Liver (tissue), 9 donors: ENCODE measurements around the gene AKT2. TPM values are rescaled to one million over a fixed set of nuclear protein-coding genes. Genes with fewer than 3 reads are reported as not detected.

ENCODE experiments used
- DNase-seq: peaks from one replicate; pipeline ENCODE4 v3.0.0-alpha.2; 2017; ENCODE audit warnings: low spot score
- H3K27ac ChIP-seq, 2 donors: one replicate each; pipeline ENCODE4 v1.7.0; 2013; ENCODE audit warnings: inconsistent platforms in 2 of 2, low read length in 2 of 2, control low read depth in 1 of 2, low read depth in 1 of 2, mild to moderate bottlenecking in 1 of 2
- H3K27me3 ChIP-seq, 4 donors: one replicate each; pipeline versions ENCODE4 v1.6.1 to v1.7.0; 2013; ENCODE audit warnings: low read length in 3 of 4, inconsistent platforms in 1 of 4, mild to moderate bottlenecking in 1 of 4, moderate library complexity in 1 of 4; ENCODE audit not compliant: control insufficient read depth in 4 of 4, insufficient read depth in 4 of 4
- H3K36me3 ChIP-seq, 4 donors: one replicate each; pipeline versions ENCODE4 v1.6.1 to v1.7.0; 2013; ENCODE audit warnings: low read length in 3 of 4, mild to moderate bottlenecking in 3 of 4, low read depth in 1 of 4, moderate library complexity in 1 of 4; ENCODE audit not compliant: control insufficient read depth in 4 of 4, insufficient read depth in 3 of 4
- H3K4me1 ChIP-seq, 4 donors: one replicate each; pipeline versions ENCODE4 v1.6.1 to v1.7.0; 2013; ENCODE audit warnings: low read length in 3 of 4, mild to moderate bottlenecking in 3 of 4, moderate library complexity in 1 of 4; ENCODE audit not compliant: control insufficient read depth in 4 of 4, insufficient read depth in 4 of 4
- H3K4me3 ChIP-seq, 3 donors: one replicate each; pipeline versions ENCODE4 v1.6.1 to v1.7.0; 2013; ENCODE audit warnings: low read length in 3 of 3, control low read depth in 1 of 3, low read depth in 1 of 3, mild to moderate bottlenecking in 1 of 3
- H3K9ac ChIP-seq, 2 donors: one replicate each; pipeline ENCODE4 v1.7.0; 2013; ENCODE audit warnings: low read length in 2 of 2, mild to moderate bottlenecking in 2 of 2, moderate library complexity in 2 of 2, control low read depth in 1 of 2, low read depth in 1 of 2
- H3K9me3 ChIP-seq, 4 donors: one replicate each; pipeline versions ENCODE4 v1.6.1 to v1.7.0; 2013; ENCODE audit warnings: low read length in 3 of 4; ENCODE audit not compliant: control insufficient read depth in 4 of 4
- FOXA1 ChIP-seq: IDR thresholded peaks from 2 replicates; pipeline ENCODE4 v1.6.1; 2016; ENCODE audit warnings: antibody characterized with exemption
- FOXA2 ChIP-seq: IDR thresholded peaks from 2 replicates; pipeline ENCODE4 v1.6.1; 2016; ENCODE audit warnings: antibody characterized with exemption
- GABPA ChIP-seq, 2 donors: IDR thresholded peaks in 1 of 2; conservative IDR thresholded peaks in 1 of 2; 2 replicates each; pipeline ENCODE4 v1.6.1; 2016; ENCODE audit warnings: antibody characterized with exemption in 2 of 2, mild to moderate bottlenecking in 1 of 2, moderate library complexity in 1 of 2
- HNF4G ChIP-seq: IDR thresholded peaks from 2 replicates; pipeline ENCODE4 v1.6.1; 2016; ENCODE audit warnings: antibody characterized with exemption
- JUND ChIP-seq, 2 donors: IDR thresholded peaks; 2 replicates each; pipeline ENCODE4 v1.6.1; 2016; ENCODE audit warnings: antibody characterized with exemption in 2 of 2
- NR2F2 ChIP-seq: IDR thresholded peaks from 2 replicates; pipeline ENCODE4 v1.6.1; 2016; ENCODE audit warnings: antibody characterized with exemption
- RAD21 ChIP-seq, 2 donors: IDR thresholded peaks; 2 replicates each; pipeline ENCODE4 v1.6.1; 2016; ENCODE audit warnings: antibody characterized with exemption in 2 of 2, mild to moderate bottlenecking in 2 of 2
- RXRA ChIP-seq, 2 donors: IDR thresholded peaks; 2 replicates each; pipeline ENCODE4 v1.6.1; 2017 to 2018; ENCODE audit warnings: antibody characterized with exemption in 2 of 2, mild to moderate bottlenecking in 1 of 2
- SP1 ChIP-seq: IDR thresholded peaks from 2 replicates; pipeline ENCODE4 v1.6.1; 2018; ENCODE audit warnings: antibody characterized with exemption, mild to moderate bottlenecking
- TAF1 ChIP-seq: conservative IDR thresholded peaks from 2 replicates; pipeline ENCODE4 v1.6.1; 2016; ENCODE audit warnings: antibody characterized with exemption, mild to moderate bottlenecking
- YY1 ChIP-seq: IDR thresholded peaks from 2 replicates; pipeline ENCODE4 v1.6.1; 2016; ENCODE audit warnings: antibody characterized with exemption, mild to moderate bottlenecking
- WGBS: extraction: QIAGEN DNeasy Blood & Tissue Kit; methylation state at CpG from one replicate; pipeline ENCODE4 v1.1.7; 2013; 5-methylcytosine and 5-hydroxymethylcytosine counted together
- polyA plus RNA-seq, 2 donors: library from polyadenylated mRNA; stranded (reverse) in 1 of 2; unstranded in 1 of 2; fragments of 200-250 nt in 1 of 2; fragments of >200 nt in 1 of 2; fragmentation: Nextera tagmentation in 1 of 2; extraction: Ambion mirVana in 1 of 2; gene quantifications; one replicate each; pipeline versions ENCODE4 v1.2.1 to v1.2.3, GENCODE V29; 2013 to 2015
- total RNA-seq, 2 donors: library from RNA; depleted of rRNA; stranded (reverse); fragments of >200 nt; gene quantifications; one replicate each; pipeline ENCODE4 v1.2.3, GENCODE V29; 2014
- TF ChIP-seq, protein P1 (sequence below): fragments of 150-350 bp; IDR thresholded peaks from 2 replicates; pipeline ENCODE4 v1.5.1; 2017; ENCODE audit warnings: improper control_type of control experiment, low read depth, low read length; ENCODE audit not compliant: missing input control
- TF ChIP-seq, protein P2 (sequence below): IDR thresholded peaks from 2 replicates; pipeline ENCODE4 v1.6.1; 2016; ENCODE audit warnings: antibody characterized with exemption
- TF ChIP-seq, protein P3 (sequence below): IDR thresholded peaks from 2 replicates; pipeline ENCODE4 v1.6.1; 2016; ENCODE audit warnings: antibody characterized with exemption, mild to moderate bottlenecking
- TF ChIP-seq, protein P4 (sequence below): IDR thresholded peaks from 2 replicates; pipeline ENCODE4 v1.6.1; 2016; ENCODE audit warnings: antibody characterized with exemption
- donor health status: healthy.
- donor health status: healthy.
- donor health status: healthy.
- donor health status: healthy.
- donor health status: healthy.

Gene AKT2
- total and polyA plus RNA-seq, 4 donors: 23.2 to 110 (median 60.4) TPM

DNA sequence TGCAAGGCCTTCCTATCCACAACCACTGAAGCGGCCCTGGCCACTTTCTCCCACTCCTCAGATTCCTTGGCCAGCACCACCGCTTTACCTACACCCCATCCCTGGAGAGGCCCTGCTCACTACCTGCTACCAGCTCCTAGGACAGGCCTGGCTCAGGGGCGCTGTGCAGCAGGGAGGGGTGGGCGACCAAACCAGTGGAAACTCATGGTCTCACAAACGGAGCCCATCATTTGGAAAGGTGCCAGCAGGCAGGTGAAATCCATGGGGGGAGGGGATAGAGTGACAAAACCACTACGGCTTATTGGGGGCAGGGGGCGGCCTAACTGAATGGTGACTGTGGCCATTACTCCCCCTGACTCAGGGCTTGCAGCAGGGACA lies 35.4 kb upstream of the AKT2 start:
- no peak overlapping the region for H3K27ac ChIP-seq
- H3K36me3 ChIP-seq: peaks cover 6 to 41% (median 22%) of the 10 kb centered on the region in 4 donors
- 89% methylated on average over 7 of the region's 7 CpGs for WGBS
- no peak for TF ChIP-seq FOXA2
- TF ChIP-seq YY1: no peak
- TF ChIP-seq, protein P1, sequence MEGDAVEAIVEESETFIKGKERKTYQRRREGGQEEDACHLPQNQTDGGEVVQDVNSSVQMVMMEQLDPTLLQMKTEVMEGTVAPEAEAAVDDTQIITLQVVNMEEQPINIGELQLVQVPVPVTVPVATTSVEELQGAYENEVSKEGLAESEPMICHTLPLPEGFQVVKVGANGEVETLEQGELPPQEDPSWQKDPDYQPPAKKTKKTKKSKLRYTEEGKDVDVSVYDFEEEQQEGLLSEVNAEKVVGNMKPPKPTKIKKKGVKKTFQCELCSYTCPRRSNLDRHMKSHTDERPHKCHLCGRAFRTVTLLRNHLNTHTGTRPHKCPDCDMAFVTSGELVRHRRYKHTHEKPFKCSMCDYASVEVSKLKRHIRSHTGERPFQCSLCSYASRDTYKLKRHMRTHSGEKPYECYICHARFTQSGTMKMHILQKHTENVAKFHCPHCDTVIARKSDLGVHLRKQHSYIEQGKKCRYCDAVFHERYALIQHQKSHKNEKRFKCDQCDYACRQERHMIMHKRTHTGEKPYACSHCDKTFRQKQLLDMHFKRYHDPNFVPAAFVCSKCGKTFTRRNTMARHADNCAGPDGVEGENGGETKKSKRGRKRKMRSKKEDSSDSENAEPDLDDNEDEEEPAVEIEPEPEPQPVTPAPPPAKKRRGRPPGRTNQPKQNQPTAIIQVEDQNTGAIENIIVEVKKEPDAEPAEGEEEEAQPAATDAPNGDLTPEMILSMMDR: no peak
- TF ChIP-seq RAD21 (IDR thresholded peaks at IDR 0.05): no peak
- no peak for TF ChIP-seq GABPA (IDR thresholded peaks at IDR 0.05 in 1 of 2, conservative IDR thresholded peaks at IDR 0.05 in 1 of 2)
- no peak for DNase-seq
- H3K4me1 ChIP-seq: no peaks in the 10 kb centered on the region
- H3K9ac ChIP-seq: no peak overlapping the region
- H3K4me3 ChIP-seq: no peak overlapping the region
- H3K27me3 ChIP-seq: no peaks in the 10 kb centered on the region
- no peaks in the 10 kb centered on the region for H3K9me3 ChIP-seq

DNA sequence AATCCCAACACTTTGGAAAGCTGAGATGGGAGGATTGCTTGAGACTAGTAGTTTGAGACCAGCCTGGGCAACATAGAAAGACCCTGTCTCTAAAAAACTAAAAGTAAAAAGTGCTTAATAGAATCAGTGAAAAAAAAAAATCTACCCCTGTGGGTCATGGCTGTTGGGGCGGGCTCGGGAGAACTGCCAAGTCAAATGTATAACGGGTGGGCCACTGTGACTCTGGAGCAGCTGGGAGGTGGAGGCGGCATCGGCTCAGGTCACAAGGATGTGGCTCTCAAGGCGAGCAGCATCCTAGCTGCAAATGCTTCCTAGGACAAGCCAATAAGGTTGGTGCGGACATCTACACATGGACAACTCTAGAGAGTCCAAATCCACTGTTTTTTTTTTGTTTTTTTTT lies 32.2 kb upstream of the AKT2 start:
- H3K4me1 ChIP-seq: no peaks in the 10 kb centered on the region
- DNase-seq: no peak
- no peaks in the 10 kb centered on the region for H3K9me3 ChIP-seq
- no peak overlapping the region for H3K9ac ChIP-seq
- peaks cover 3 to 18% (median 5%) of the 10 kb centered on the region in 4 donors for H3K36me3 ChIP-seq
- no peaks in the 10 kb centered on the region for H3K27me3 ChIP-seq
- H3K27ac ChIP-seq: no peak overlapping the region
- H3K4me3 ChIP-seq: no peak overlapping the region
- TF ChIP-seq RXRA (IDR thresholded peaks at IDR 0.05) (no peak), SP1 (no peak), FOXA2 (no peak), FOXA1 (no peak), NR2F2 (no peak), JUND (IDR thresholded peaks at IDR 0.05) (no peak), HNF4G (no peak), TAF1 (no peak)
- TF ChIP-seq, protein P1: no peak
- TF ChIP-seq, protein P2, sequence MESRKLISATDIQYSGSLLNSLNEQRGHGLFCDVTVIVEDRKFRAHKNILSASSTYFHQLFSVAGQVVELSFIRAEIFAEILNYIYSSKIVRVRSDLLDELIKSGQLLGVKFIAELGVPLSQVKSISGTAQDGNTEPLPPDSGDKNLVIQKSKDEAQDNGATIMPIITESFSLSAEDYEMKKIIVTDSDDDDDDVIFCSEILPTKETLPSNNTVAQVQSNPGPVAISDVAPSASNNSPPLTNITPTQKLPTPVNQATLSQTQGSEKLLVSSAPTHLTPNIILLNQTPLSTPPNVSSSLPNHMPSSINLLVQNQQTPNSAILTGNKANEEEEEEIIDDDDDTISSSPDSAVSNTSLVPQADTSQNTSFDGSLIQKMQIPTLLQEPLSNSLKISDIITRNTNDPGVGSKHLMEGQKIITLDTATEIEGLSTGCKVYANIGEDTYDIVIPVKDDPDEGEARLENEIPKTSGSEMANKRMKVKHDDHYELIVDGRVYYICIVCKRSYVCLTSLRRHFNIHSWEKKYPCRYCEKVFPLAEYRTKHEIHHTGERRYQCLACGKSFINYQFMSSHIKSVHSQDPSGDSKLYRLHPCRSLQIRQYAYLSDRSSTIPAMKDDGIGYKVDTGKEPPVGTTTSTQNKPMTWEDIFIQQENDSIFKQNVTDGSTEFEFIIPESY: no peak
- TF ChIP-seq, protein P3, sequence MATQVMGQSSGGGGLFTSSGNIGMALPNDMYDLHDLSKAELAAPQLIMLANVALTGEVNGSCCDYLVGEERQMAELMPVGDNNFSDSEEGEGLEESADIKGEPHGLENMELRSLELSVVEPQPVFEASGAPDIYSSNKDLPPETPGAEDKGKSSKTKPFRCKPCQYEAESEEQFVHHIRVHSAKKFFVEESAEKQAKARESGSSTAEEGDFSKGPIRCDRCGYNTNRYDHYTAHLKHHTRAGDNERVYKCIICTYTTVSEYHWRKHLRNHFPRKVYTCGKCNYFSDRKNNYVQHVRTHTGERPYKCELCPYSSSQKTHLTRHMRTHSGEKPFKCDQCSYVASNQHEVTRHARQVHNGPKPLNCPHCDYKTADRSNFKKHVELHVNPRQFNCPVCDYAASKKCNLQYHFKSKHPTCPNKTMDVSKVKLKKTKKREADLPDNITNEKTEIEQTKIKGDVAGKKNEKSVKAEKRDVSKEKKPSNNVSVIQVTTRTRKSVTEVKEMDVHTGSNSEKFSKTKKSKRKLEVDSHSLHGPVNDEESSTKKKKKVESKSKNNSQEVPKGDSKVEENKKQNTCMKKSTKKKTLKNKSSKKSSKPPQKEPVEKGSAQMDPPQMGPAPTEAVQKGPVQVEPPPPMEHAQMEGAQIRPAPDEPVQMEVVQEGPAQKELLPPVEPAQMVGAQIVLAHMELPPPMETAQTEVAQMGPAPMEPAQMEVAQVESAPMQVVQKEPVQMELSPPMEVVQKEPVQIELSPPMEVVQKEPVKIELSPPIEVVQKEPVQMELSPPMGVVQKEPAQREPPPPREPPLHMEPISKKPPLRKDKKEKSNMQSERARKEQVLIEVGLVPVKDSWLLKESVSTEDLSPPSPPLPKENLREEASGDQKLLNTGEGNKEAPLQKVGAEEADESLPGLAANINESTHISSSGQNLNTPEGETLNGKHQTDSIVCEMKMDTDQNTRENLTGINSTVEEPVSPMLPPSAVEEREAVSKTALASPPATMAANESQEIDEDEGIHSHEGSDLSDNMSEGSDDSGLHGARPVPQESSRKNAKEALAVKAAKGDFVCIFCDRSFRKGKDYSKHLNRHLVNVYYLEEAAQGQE: no peak
- TF ChIP-seq, protein P4, sequence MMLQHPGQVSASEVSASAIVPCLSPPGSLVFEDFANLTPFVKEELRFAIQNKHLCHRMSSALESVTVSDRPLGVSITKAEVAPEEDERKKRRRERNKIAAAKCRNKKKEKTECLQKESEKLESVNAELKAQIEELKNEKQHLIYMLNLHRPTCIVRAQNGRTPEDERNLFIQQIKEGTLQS: no peak
- 92% methylated on average over 7 of the region's 7 CpGs for WGBS
